HFFc6 (cell line): Measurements from ENCODE around the gene RHO. TPM values are rescaled to one million over a fixed set of nuclear protein-coding genes. Genes with fewer than 3 reads are reported as not detected.

Experiments used
- DNase-seq: peaks from one replicate; pipeline ENCODE4 v3.0.0-alpha.2; 2018
- H3K27ac Mint-ChIP-seq: 2 replicates; pipeline ENCODE4 v1.8.0; 2020; ENCODE audit warnings: mild to moderate bottlenecking, mixed read lengths
- H3K27me3 Mint-ChIP-seq: 2 replicates; pipeline ENCODE4 v1.8.0; 2021; ENCODE audit warnings: mild to moderate bottlenecking, moderate library complexity, mixed read lengths; ENCODE audit not compliant: insufficient read depth
- H3K36me3 Mint-ChIP-seq: 2 replicates; pipeline ENCODE4 v1.8.0; 2021; ENCODE audit warnings: low read depth, mixed read lengths
- H3K4me1 Mint-ChIP-seq: 2 replicates; pipeline ENCODE4 v1.8.0; 2020; ENCODE audit warnings: low read depth, mixed read lengths
- H3K4me3 Mint-ChIP-seq: 2 replicates; pipeline ENCODE4 v1.8.0; 2020; ENCODE audit warnings: mild to moderate bottlenecking, moderate library complexity, mixed read lengths
- H3K9me3 Mint-ChIP-seq: 2 replicates; pipeline ENCODE4 v1.8.0; 2020; ENCODE audit warnings: mild to moderate bottlenecking, mixed read lengths
- total RNA-seq, 6 experiments: library from RNA; stranded (reverse); fragmentation: NEBNext Ultra II Directional; extraction: Animal tissue kit (Norgen Biotek cat#: 25700); gene quantifications; 2 replicates in 1 of 6; 3 replicates in 5 of 6; pipeline ENCODE4 v1.2.3, GENCODE V29; 2021
- TF ChIP-seq, protein P1 (sequence below): fragments of 200-600 bp; sonication (generic); IDR thresholded peaks from 2 replicates; pipeline ENCODE4 v1.5.0; 2021; ENCODE audit warnings: antibody characterized with exemption, mild to moderate bottlenecking

The RHO gene
- total RNA-seq, 6 experiments from 2014 or later, result not detected

DNA sequence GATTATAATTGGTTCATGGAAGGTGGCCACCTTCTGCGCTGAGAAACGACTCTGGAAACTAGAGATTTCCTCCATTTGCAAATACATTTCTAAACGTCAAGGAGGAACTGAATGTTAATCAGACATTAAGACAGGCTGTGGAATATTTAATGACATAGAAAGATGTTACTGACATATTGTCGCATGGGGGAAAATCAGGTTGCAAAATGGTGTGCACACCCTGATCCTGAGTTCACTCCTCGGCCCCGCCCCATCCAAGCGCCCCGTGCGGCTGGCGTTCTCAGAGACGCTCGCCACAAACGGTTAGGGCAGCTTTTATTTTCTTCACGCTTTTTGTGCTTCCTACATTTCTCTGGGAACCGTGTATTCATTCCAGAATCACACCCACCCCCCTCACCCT, 25.3 kb downstream of the RHO start:
- Mint-ChIP-seq H3K4me3 (no peak overlapping the region), H3K27ac (no peak overlapping the region), H3K36me3 (peaks cover 16% of the 10 kb centered on the region), H3K27me3 (peaks cover 9% of the 10 kb centered on the region), H3K9me3 (no peaks in the 10 kb centered on the region), H3K4me1 (peaks cover 51% of the 10 kb centered on the region)
- TF ChIP-seq, protein P1, sequence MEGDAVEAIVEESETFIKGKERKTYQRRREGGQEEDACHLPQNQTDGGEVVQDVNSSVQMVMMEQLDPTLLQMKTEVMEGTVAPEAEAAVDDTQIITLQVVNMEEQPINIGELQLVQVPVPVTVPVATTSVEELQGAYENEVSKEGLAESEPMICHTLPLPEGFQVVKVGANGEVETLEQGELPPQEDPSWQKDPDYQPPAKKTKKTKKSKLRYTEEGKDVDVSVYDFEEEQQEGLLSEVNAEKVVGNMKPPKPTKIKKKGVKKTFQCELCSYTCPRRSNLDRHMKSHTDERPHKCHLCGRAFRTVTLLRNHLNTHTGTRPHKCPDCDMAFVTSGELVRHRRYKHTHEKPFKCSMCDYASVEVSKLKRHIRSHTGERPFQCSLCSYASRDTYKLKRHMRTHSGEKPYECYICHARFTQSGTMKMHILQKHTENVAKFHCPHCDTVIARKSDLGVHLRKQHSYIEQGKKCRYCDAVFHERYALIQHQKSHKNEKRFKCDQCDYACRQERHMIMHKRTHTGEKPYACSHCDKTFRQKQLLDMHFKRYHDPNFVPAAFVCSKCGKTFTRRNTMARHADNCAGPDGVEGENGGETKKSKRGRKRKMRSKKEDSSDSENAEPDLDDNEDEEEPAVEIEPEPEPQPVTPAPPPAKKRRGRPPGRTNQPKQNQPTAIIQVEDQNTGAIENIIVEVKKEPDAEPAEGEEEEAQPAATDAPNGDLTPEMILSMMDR, result no peak
- no peak for DNase-seq

DNA sequence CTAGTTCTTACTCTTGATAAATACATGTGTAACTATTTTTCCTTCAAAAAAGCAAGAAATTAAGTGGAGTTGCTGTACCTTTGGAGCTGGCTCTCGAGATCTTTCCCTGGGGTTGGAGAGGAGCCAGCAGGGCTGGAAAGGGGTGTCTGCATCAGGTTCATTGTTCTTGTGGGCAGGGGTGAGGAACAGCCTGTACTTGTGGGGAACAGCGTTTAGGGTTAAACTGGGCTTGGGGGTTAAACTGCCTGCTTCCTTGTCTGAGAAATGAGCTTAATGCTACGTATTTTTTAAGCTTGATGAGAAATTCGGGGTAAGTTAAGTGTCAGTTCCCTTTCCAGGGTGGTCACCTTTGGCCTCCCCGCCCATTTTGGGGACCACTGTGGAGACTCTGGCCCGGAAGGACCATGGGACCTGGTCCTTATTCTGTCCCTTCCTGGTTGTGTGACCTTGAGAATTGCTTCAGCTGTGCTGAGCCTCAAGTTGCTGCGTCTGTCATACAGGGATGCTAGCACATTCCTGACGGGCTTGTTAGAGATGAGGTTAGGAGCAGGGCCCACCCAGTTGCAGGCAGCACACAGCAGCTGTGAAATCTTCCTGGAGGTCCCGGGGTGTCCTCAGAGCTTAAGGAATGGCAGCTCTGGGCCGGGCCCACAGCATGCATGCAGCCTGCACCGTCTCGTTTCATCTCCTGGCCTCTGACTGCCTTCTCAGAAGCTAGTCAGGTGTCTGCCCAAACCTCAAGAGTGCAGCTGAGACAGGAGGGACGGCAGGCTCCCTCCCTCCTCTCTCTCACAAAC, 26.1 kb downstream of the RHO start:
- Mint-ChIP-seq H3K27ac (peak overlapping the region; percentile 36; the same call in 1 of the 2 replicates), H3K27me3 (peaks cover 9% of the 10 kb centered on the region), H3K36me3 (peaks cover 21% of the 10 kb centered on the region), H3K4me3 (no peak overlapping the region), H3K4me1 (peaks cover 53% of the 10 kb centered on the region), H3K9me3 (no peaks in the 10 kb centered on the region)
- TF ChIP-seq, protein P1, result no peak
- DNase-seq, result no peak

DNA sequence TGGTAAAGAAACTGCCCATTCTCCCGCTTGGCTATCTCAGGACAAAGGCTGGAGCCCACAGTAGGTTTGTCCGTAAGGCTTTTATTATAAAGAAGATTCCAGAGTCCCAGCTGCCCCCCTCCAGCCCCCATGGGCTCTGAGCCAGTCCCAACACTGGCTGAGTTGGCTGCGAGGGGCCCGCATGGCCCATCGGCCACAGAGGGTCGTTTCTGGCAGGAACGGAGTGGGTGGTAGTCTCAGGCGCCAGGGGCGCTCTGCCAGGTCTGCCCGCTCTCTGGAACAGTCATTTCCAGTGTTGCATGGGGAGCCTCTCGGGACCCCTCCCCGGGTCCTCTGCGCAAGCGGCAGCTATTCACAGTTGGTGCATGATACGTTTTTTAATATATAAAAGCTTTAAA, 26.7 kb downstream of the RHO start:
- H3K9me3 Mint-ChIP-seq, result no peaks in the 10 kb centered on the region
- no peak overlapping the region for H3K27ac Mint-ChIP-seq
- TF ChIP-seq, protein P1, result no peak
- no peak overlapping the region for H3K4me3 Mint-ChIP-seq
- peaks cover 21% of the 10 kb centered on the region for H3K36me3 Mint-ChIP-seq
- H3K4me1 Mint-ChIP-seq, result peaks cover 53% of the 10 kb centered on the region
- H3K27me3 Mint-ChIP-seq, result peaks cover 9% of the 10 kb centered on the region
- DNase-seq, result no peak

DNA sequence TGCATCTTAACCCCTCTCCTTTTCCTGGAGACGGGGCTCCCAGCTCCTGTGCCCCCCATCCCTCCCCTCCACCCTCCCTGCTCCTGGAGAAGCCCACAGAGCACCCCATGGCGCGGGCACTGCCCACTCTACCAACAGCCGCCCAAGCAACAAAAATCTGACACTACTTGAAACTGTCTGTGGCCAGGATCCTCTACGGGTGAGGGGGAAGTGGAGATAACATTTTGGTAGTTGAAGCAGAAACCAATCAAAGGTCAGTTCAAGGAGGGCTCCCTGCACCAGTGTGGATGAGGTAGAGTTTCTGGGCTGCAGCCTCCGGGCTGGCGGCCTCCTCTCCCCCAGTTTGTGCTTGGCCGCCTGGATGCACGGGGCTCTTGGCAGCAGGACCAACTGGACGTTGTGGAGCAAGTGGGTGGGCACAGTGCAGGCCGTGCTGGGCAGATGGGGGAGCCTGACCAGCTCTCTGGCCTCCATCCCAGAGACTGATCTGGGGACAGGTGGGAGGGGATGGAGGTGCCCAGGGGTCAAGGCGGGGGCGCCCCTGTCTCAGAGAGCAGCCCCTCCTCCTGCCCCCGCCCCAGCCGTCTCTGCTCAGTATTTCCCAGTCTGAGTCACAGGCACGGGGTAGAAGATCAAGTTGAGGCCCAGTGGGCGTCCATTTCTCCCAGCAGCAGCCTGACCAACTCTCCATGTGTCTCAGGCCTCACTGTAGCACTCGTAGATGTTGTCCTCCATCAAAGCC, 27.3 kb downstream of the RHO start:
- H3K4me3 Mint-ChIP-seq, result no peak overlapping the region
- no peak overlapping the region for H3K27ac Mint-ChIP-seq
- no peaks in the 10 kb centered on the region for H3K9me3 Mint-ChIP-seq
- peaks cover 9% of the 10 kb centered on the region for H3K27me3 Mint-ChIP-seq
- H3K36me3 Mint-ChIP-seq, result peaks cover 21% of the 10 kb centered on the region
- TF ChIP-seq, protein P1, result no peak
- H3K4me1 Mint-ChIP-seq, result peaks cover 58% of the 10 kb centered on the region
- no peak for DNase-seq

DNA sequence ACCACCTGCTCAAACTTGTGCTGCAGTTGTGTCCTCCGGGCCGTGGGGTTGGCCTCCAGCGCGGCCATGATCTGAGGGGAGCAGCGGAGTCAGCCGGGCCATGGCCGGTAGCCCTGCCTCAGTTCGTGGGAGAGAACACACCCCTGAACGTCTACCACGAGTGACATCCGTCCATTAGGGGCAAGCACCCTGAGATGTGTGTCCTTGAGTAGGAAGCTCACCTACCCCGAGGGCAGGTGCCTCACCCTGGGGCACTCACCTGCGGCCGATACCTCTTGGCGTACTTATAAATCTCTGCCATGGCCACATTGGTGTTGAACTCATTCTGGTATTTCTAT, 27.9 kb downstream of the RHO start:
- TF ChIP-seq, protein P1, result no peak
- Mint-ChIP-seq H3K27ac (no peak overlapping the region), H3K4me1 (peaks cover 62% of the 10 kb centered on the region), H3K27me3 (peaks cover 9% of the 10 kb centered on the region), H3K36me3 (peaks cover 21% of the 10 kb centered on the region), H3K9me3 (no peaks in the 10 kb centered on the region), H3K4me3 (no peak overlapping the region)
- DNase-seq, result no peak
